Adipose tissue (tissue), 3 donors: ENCODE measurements around the gene IFT52. TPM values are rescaled to one million over a fixed set of nuclear protein-coding genes. Genes with fewer than 3 reads are reported as not detected.
"Not testable (repeated sequence)": the region's sequence is repeated elsewhere in the genome, so short reads cannot be mapped to it uniquely, and the experiment has no call there.

ENCODE experiments used
- H3K27ac ChIP-seq: one replicate; pipeline ENCODE4 v1.5.1; 2013; ENCODE audit warnings: low read depth, low read length
- WGBS, 3 donors: extraction: QIAGEN DNeasy Blood & Tissue Kit; methylation state at CpG; one replicate each; pipeline ENCODE4 v1.1.7; 2013; 5-methylcytosine and 5-hydroxymethylcytosine counted together
- polyA plus RNA-seq, 3 donors: library from polyadenylated mRNA; stranded (reverse); fragments of 200-250 nt; gene quantifications; one replicate each; pipeline ENCODE4 v1.2.3, GENCODE V29; 2013
- donor health status: healthy with polysubstance abuse.
- donor health status: Bipolar disorder and iron deficiency.
- donor health status: healthy.

The IFT52 gene
- polyA plus RNA-seq, 3 donors = 11.5 to 34.6 (median 16.6) TPM

GRCh38 chr20:43603124-43603523, 12.4 kb downstream of the IFT52 start:
- H3K27ac ChIP-seq = no peak overlapping the region
- 28 to 83% (median 75%) methylated on average over 1 of the region's 1 CpG for WGBS, 3 donors

GRCh38 chr20:43605715-43606114, 15.0 kb downstream of the IFT52 start:
- WGBS, 3 donors = 95 to 96% (median 96%) methylated on average over 9 of the region's 9 CpGs

GRCh38 chr20:43607278-43607677, 16.5 kb downstream of the IFT52 start:
- WGBS, 3 donors = 94 to 97% (median 95%) methylated on average over 20 to 27 of the region's 30 CpGs

More at GRCh38 chr20:43605715-43606114, 15.0 kb downstream of the IFT52 start:
- no peak overlapping the region for H3K27ac ChIP-seq

GRCh38 chr20:43631598-43631997, 40.9 kb downstream of the IFT52 start:
- no peak overlapping the region for H3K27ac ChIP-seq
- 98 to 99% (median 98%) methylated on average over 8 of the region's 8 CpGs for WGBS, 3 donors

More at GRCh38 chr20:43607278-43607677, 16.5 kb downstream of the IFT52 start:
- H3K27ac ChIP-seq = not testable (repeated sequence)

DNA sequence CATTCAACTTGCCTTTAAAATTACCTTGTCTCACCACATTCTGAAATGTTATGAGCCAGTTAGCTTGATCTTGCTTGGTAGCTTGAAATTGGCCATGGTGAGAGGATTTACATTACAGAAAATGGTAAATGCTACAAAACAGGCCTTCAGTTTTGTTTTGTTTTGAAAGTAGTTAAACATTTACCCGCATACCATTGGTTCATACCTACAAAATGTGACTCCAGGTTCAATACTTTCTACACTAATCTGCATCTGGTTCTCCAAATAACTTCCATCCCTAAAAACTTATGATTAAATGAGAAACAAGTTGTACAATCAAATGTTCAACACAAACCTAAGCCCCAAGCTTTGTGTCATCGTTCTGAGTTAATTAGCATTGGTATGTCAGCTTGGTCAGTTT, 45.7 kb downstream of the IFT52 start:
- no peak overlapping the region for H3K27ac ChIP-seq
- 82 to 98% (median 94%) methylated on average over 2 of the region's 2 CpGs for WGBS, 3 donors

GRCh38 chr20:43642548-43642947, 51.8 kb downstream of the IFT52 start:
- 97 to 98% (median 98%) methylated on average over 4 of the region's 4 CpGs for WGBS, 3 donors
- H3K27ac ChIP-seq = no peak overlapping the region

- no peak overlapping the region for H3K27ac ChIP-seq
- WGBS, 3 donors = 71 to 78% (median 77%) methylated on average over 3 of the region's 3 CpGs
Observed at GRCh38 chr20:43650997-43651525, 60.3 kb downstream of the IFT52 start.

- 90 to 96% (median 96%) methylated on average over 10 of the region's 10 CpGs for WGBS, 3 donors
- H3K27ac ChIP-seq = not testable (repeated sequence)
Observed at GRCh38 chr20:43651650-43652184, 61.0 kb downstream of the IFT52 start.

GRCh38 chr20:43653966-43654365, 63.2 kb downstream of the IFT52 start:
- WGBS, 3 donors = 52 to 93% (median 84%) methylated on average over 3 of the region's 3 CpGs
- H3K27ac ChIP-seq = no peak overlapping the region

GRCh38 chr20:43655176-43655575, 64.4 kb downstream of the IFT52 start:
- H3K27ac ChIP-seq = not testable (repeated sequence)
- WGBS, 3 donors = 71 to 93% (median 92%) methylated on average over 6 of the region's 6 CpGs

DNA sequence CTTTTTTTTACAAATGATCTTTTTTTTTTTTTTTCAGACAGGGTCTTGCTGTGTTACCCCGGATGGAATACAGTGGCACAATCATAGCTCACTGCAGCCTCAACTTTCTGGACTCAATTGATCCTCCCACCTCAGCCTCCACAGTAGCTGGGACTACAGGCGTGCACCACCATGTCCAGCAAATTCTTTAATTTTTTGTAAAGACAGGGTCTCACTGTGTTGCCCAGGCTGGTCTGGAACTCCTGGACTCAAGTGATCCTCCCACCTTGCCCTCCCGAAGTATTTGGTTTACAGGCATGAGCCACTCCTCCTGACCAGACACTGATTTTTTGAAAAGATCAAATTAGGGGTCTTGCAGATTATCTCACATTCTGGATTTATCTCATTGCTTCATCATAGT, 65.2 kb downstream of the IFT52 start:
- 74 to 82% (median 82%) methylated on average over 3 of the region's 3 CpGs for WGBS, 3 donors
- no peak overlapping the region for H3K27ac ChIP-seq

DNA sequence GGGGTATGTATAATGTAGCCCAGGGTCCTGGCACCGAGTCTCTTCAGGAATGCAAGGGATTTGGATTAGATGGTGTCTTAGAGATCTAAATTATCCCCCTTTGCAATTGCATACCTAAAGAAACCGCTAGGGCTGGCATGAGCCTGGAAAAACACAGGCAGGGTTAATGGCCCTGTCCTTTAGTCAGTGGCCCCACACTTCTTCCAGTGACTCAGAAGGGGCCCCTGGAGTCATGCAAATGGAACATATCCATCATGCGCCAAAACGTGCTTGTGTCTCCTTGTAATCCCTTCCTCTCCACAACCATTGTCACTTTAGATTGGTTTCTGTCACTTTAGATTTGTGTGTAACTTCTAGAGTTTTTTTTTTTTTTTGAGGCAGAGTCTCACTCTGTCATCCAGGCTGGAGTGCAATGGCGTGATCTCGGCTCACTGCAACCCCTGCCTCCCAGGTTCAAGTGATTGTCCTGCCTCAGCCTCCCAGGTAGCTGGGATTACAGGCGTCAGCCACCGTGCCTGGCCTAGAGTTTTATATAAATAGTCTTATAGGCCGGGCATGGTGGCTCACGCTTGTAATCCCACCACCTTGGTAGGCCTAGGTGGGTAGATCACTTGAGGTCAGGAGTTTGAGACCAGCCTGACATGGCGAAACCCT, 67.5 kb downstream of the IFT52 start:
- 69 to 79% (median 77%) methylated on average over 11 of the region's 11 CpGs for WGBS, 3 donors
- no peak overlapping the region for H3K27ac ChIP-seq

- H3K27ac ChIP-seq = no peak overlapping the region
- 82 to 94% (median 90%) methylated on average over 6 of the region's 6 CpGs for WGBS, 3 donors
Observed at GRCh38 chr20:43658723-43659419, 68.1 kb downstream of the IFT52 start.

GRCh38 chr20:43662943-43663655, 72.4 kb downstream of the IFT52 start:
- WGBS, 3 donors = 41 to 72% (median 63%) methylated on average over 2 of the region's 2 CpGs
- no peak overlapping the region for H3K27ac ChIP-seq

GRCh38 chr20:43665466-43666176, 74.9 kb downstream of the IFT52 start:
- 73 to 77% (median 76%) methylated on average over 5 to 6 of the region's 6 CpGs for WGBS, 3 donors
- H3K27ac ChIP-seq = no peak overlapping the region

DNA sequence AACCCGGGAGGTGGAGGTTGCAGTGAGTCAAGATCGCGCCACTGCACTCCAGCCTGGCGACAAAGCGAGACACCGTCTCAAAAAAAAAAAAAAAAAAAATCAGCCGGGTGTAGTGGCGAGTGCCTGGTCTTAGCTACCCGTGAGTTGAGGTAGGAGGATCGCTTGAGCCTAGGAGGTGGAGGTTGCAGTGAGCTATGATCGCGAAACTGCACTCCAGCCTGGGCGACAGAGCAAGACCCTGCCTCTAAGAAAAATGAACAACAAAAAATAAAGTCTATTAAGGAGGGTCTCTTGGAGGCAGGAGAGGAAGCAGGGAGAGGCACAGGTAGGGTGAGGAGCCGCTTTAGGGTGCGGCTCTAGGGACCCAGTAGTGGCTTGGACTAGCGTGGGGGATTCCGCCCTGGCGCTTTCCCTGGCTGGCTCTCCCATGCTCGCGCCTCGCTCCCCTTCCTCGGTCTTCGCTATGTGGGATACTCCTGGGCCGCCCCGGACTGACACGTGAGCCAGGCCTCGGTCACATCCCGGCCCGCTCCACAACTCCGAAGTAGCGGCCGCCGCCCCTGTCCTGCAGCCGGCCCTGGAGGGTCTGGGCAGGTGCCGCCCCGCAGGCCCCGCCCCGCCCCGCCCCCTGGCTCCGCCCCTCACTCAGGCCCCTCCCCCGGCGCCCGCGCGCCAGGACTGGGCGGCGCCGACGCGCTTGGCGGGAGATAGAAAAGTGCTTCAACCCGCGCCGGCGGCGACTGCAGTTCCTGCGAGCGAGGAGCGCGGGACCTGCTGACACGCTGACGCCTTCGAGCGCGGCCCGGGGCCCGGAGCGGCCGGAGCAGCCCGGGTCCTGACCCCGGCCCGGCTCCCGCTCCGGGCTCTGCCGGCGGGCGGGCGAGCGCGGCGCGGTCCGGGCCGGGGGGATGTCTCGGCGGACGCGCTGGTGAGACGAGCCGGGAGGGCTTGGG, 75.9 kb downstream of the IFT52 start, which contains the start of gene MYBL2:
Gene MYBL2, plus strand, starts transcription at position 739 of the 953 bp plus-strand sequence. Its CDS starts 170 bp downstream, at position 909.
- no peak within 1 kb of the TSS for H3K27ac ChIP-seq
- 7 to 13% (median 10%) methylated on average over 73 to 90 of the region's 90 CpGs for WGBS, 3 donors
